PC-9 (cell line): Measurements from ENCODE around the gene VIPR1. TPM values are rescaled to one million over a fixed set of nuclear protein-coding genes. Genes with fewer than 3 reads are reported as not detected.

Experiments used
- BruUV-seq: library from RNA; stranded (reverse); fragments of 400-500 nt; replicated peaks from 2 replicates; lab custom pipeline; 2021; lab: Mats Ljungman, UMichigan
- CTCF ChIA-PET: fragments of 300-600 bp; sonication (Branson Sonifier 250); formaldehyde crosslinking; loops from one replicate; lab custom pipeline; 2022; ENCODE audit warnings: antibody characterized with exemption; lab: Charles Lee
- POLR2A ChIA-PET: fragments of 300-600 bp; sonication (Branson Sonifier 250); formaldehyde crosslinking; loops from one replicate; lab custom pipeline; 2022; ENCODE audit warnings: antibody characterized with exemption; ENCODE audit not compliant: unreplicated experiment; lab: Charles Lee
- DNase-seq, 2 experiments: peaks; one replicate each; pipeline versions ENCODE4 v3.0.0 to v3.0.0-alpha.2; 2015 to 2022; ENCODE audit warnings: mixed read lengths in 1 of 2
- H2AFZ ChIP-seq: fragments of 200-600 bp; sonication (generic); 2 replicates; pipeline ENCODE4 v1.8.1; 2017; ENCODE audit warnings: antibody characterized with exemption
- H3F3A ChIP-seq: fragments of 200-600 bp; sonication (generic); 2 replicates; pipeline ENCODE4 v1.8.1; 2017; ENCODE audit warnings: antibody characterized with exemption, mild to moderate bottlenecking, low read depth; ENCODE audit not compliant: insufficient read depth
- H3K27ac ChIP-seq: fragments of 200-600 bp; sonication (generic); 2 replicates; pipeline ENCODE4 v1.6.1; 2016; ENCODE audit warnings: mixed run types
- H3K27me3 ChIP-seq: fragments of 200-600 bp; sonication (generic); 2 replicates; pipeline ENCODE4 v1.6.1; 2016; ENCODE audit warnings: low read depth, mixed run types; ENCODE audit not compliant: insufficient read depth
- H3K36me3 ChIP-seq: fragments of 200-600 bp; sonication (generic); 2 replicates; pipeline ENCODE4 v1.6.1; 2016; ENCODE audit warnings: low read depth, mixed run types
- H3K4me1 ChIP-seq: fragments of 200-600 bp; sonication (generic); replicated peaks from 2 replicates; pipeline ENCODE4 v1.6.1; 2016; ENCODE audit warnings: mixed run types; ENCODE audit not compliant: insufficient read depth
- H3K4me2 ChIP-seq: fragments of 200-600 bp; sonication (generic); 2 replicates; pipeline ENCODE4 v1.6.1; 2017; ENCODE audit warnings: mixed run types
- H3K4me3 ChIP-seq: fragments of 200-600 bp; sonication (generic); 2 replicates; pipeline ENCODE4 v1.6.1; 2016; ENCODE audit warnings: mixed run types
- H3K79me2 ChIP-seq: fragments of 200-600 bp; sonication (generic); 2 replicates; pipeline ENCODE4 v1.6.1; 2017; ENCODE audit warnings: low read depth, mixed run types
- H3K9me2 ChIP-seq: fragments of 200-600 bp; sonication (generic); 2 replicates; pipeline ENCODE4 v1.8.1; 2017; ENCODE audit warnings: mild to moderate bottlenecking; ENCODE audit not compliant: insufficient read depth
- H3K9me3 ChIP-seq: fragments of 200-600 bp; sonication (generic); 2 replicates; pipeline ENCODE4 v1.8.1; 2016; ENCODE audit warnings: low read depth; ENCODE audit not compliant: insufficient read depth
- H4K20me1 ChIP-seq: fragments of 200-600 bp; sonication (generic); 2 replicates; pipeline ENCODE4 v1.8.1; 2017; ENCODE audit not compliant: insufficient read depth
- EZH2 ChIP-seq: fragments of 200-600 bp; sonication (generic); IDR thresholded peaks from 2 replicates; pipeline ENCODE4 v1.8.0; 2017; ENCODE audit warnings: antibody characterized with exemption, low read depth
- intact Hi-C: fragments of 100-400 bp; cut with micrococcal nuclease; formaldehyde crosslinking; loops from one replicate; pipeline ENCODE4 v1.10.0; 2022; ENCODE audit not compliant: unreplicated experiment
- total RNA-seq: library from RNA; stranded (reverse); gene quantifications from 2 replicates; pipeline ENCODE4 v1.2.3, GENCODE V29; 2021
- TF ChIP-seq, protein P1 (sequence below): fragments of 200-600 bp; sonication (generic); conservative IDR thresholded peaks from 2 replicates; pipeline ENCODE4 v1.6.1; 2017; ENCODE audit warnings: mixed run types, antibody characterized with exemption, mild to moderate bottlenecking, moderate library complexity

The VIPR1 gene
- total RNA-seq, 1 experiment from 2014 or later, result 23.9 TPM

- Histone ChIP-seq H3K9me3 (no peaks in the 10 kb centered on the region), H3F3A (no peaks in the 10 kb centered on the region), H3K36me3 (no peaks in the 10 kb centered on the region), H4K20me1 (no peaks in the 10 kb centered on the region), H3K4me2 (no peak overlapping the region), H2AFZ (no peak overlapping the region), H3K4me3 (no peak overlapping the region), H3K79me2 (no peaks in the 10 kb centered on the region), H3K27ac (no peak overlapping the region), H3K4me1 (no peaks in the 10 kb centered on the region), H3K9me2 (no peaks in the 10 kb centered on the region), H3K27me3 (no peaks in the 10 kb centered on the region)
- intact Hi-C loops, result no loop called here
- TF ChIP-seq, protein P1, sequence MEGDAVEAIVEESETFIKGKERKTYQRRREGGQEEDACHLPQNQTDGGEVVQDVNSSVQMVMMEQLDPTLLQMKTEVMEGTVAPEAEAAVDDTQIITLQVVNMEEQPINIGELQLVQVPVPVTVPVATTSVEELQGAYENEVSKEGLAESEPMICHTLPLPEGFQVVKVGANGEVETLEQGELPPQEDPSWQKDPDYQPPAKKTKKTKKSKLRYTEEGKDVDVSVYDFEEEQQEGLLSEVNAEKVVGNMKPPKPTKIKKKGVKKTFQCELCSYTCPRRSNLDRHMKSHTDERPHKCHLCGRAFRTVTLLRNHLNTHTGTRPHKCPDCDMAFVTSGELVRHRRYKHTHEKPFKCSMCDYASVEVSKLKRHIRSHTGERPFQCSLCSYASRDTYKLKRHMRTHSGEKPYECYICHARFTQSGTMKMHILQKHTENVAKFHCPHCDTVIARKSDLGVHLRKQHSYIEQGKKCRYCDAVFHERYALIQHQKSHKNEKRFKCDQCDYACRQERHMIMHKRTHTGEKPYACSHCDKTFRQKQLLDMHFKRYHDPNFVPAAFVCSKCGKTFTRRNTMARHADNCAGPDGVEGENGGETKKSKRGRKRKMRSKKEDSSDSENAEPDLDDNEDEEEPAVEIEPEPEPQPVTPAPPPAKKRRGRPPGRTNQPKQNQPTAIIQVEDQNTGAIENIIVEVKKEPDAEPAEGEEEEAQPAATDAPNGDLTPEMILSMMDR, result no peak
- TF ChIP-seq EZH2, result no peak
- POLR2A ChIA-PET, result no interaction called here
- CTCF ChIA-PET, result no interaction called here
- BruUV-seq, result no TSS peak
- no peak for DNase-seq
Observed at GRCh38 chr3:42525212-42525611, 22.8 kb downstream of the VIPR1 start.

DNA sequence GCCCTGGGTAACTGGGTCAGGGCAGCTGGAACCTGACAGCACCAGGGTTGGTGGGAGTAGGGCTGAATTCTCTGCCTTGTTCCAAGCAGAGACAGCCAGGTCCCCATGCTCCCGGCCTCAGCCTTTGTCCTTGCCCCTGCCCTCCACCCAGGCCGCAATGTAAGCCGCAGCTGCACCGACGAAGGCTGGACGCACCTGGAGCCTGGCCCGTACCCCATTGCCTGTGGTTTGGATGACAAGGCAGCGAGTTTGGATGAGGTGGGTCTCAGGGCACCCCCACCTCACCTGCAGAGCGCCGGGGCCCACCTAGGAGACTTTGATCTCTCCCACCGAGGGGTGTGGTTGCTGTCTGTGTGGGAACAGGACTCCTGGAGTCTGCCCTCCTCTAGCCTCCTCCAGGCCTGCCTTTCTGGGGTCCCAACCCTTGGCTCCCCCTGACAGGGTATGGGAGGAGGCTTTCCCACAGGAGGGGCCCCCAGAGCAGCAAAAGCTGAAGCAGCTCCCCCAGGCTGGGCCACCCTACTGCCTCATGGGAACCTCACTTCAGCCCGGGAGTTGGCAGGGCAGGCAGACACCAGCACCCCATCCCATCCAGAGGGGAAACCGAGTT is 23.4 kb downstream of the VIPR1 start:
- Histone ChIP-seq H2AFZ (no peak overlapping the region), H3K36me3 (no peaks in the 10 kb centered on the region), H3K4me3 (no peak overlapping the region), H3K79me2 (no peaks in the 10 kb centered on the region), H3K27me3 (no peaks in the 10 kb centered on the region), H3F3A (no peaks in the 10 kb centered on the region), H3K4me1 (no peaks in the 10 kb centered on the region), H3K4me2 (no peak overlapping the region), H3K9me3 (no peaks in the 10 kb centered on the region), H4K20me1 (no peaks in the 10 kb centered on the region), H3K9me2 (no peaks in the 10 kb centered on the region), H3K27ac (no peak overlapping the region)
- intact Hi-C loops, result no loop called here
- ChIA-PET POLR2A (no interaction called here), CTCF (no interaction called here)
- BruUV-seq, result no TSS peak
- no peak for TF ChIP-seq EZH2
- TF ChIP-seq, protein P1, result no peak
- DNase-seq, result no peak

GRCh38 chr3:42526616-42527367 is 24.3 kb downstream of the VIPR1 start:
- H3K9me3 ChIP-seq, result no peaks in the 10 kb centered on the region
- no peak overlapping the region for H2AFZ ChIP-seq
- no peaks in the 10 kb centered on the region for H3K4me1 ChIP-seq
- DNase-seq, result no peak
- H3F3A ChIP-seq, result no peaks in the 10 kb centered on the region
- TF ChIP-seq EZH2, result no peak
- TF ChIP-seq, protein P1, result no peak
- H3K27me3 ChIP-seq, result no peaks in the 10 kb centered on the region
- no TSS peak for BruUV-seq
- no peaks in the 10 kb centered on the region for H3K36me3 ChIP-seq
- no peaks in the 10 kb centered on the region for H3K9me2 ChIP-seq
- intact Hi-C loops, result no loop called here
- CTCF ChIA-PET, result no interaction called here
- no peaks in the 10 kb centered on the region for H3K79me2 ChIP-seq
- POLR2A ChIA-PET, result no interaction called here
- H3K4me3 ChIP-seq, result no peak overlapping the region
- H3K27ac ChIP-seq, result no peak overlapping the region
- no peaks in the 10 kb centered on the region for H4K20me1 ChIP-seq
- H3K4me2 ChIP-seq, result no peak overlapping the region
